Bronchial epithelial cell (primary cell): ENCODE data around the gene WDR59. TPM values are rescaled to one million over a fixed set of nuclear protein-coding genes. Genes with fewer than 3 reads are reported as not detected.

ENCODE experiments used
- DNase-seq: peaks from one replicate; pipeline ENCODE4 v3.0.0-alpha.2; 2010; ENCODE audit warnings: low read depth
- FAIRE-seq: peaks from 2 replicates; lab custom pipeline; 2011; peaks lifted over from hg19 to GRCh38; lab: Jason Lieb, UNC
- H3K27me3 ChIP-seq: 2 replicates; pipeline ENCODE4 v1.5.1; 2011; ENCODE audit warnings: low read length; ENCODE audit not compliant: control insufficient read depth, insufficient read depth
- H3K36me3 ChIP-seq: 2 replicates; pipeline ENCODE4 v1.5.1; 2011; ENCODE audit warnings: low read length; ENCODE audit not compliant: control insufficient read depth, insufficient read depth
- H3K4me3 ChIP-seq: 2 replicates; pipeline ENCODE4 v1.5.1; 2011; ENCODE audit warnings: mild to moderate bottlenecking, low read depth, low read length, control low read depth
- CTCF ChIP-seq: IDR thresholded peaks from 2 replicates; pipeline ENCODE4 v1.5.1; 2011; ENCODE audit warnings: mild to moderate bottlenecking, moderate library complexity, low read length, control low read depth, inconsistent platforms; ENCODE audit not compliant: insufficient read depth, severe bottlenecking
- total RNA-seq: library from RNA; depleted of rRNA; stranded (reverse); fragments of >200 nt; gene quantifications from 2 replicates; pipeline ENCODE4 v1.2.1, GENCODE V29; 2014

WDR59 gene
- total RNA-seq, 1 donor from 2014 or later = 7.6 TPM

GRCh38 chr16:74841469-74841868, 143.5 kb downstream of the WDR59 start:
- no peaks in the 10 kb centered on the region for H3K36me3 ChIP-seq
- TF ChIP-seq CTCF = no peak
- no peaks in the 10 kb centered on the region for H3K27me3 ChIP-seq
- FAIRE-seq = no peak
- H3K4me3 ChIP-seq = no peak overlapping the region
- no peak for DNase-seq

DNA sequence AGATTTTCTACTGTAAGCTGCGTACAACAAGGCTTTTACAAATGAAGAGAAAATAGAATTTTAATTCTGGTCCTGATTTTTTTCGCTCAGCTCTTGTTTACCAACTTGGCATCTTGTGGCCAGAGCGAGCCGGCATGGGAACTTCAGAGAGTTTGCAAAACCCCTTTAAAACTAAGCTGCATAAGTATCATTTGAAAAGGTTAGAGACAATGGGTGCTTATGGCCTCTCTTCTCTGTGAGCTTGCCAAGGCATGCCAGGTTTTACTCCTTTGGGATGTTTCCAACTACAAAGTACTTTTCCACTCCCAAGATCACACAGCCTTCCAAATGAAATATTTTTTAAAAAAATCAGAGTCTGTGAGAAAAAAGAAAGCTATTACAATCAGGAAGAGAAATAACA, 147.9 kb downstream of the WDR59 start:
- FAIRE-seq (no peak), DNase-seq (peak; percentile 34)
- Histone ChIP-seq H3K36me3 (no peaks in the 10 kb centered on the region), H3K4me3 (no peak overlapping the region), H3K27me3 (no peaks in the 10 kb centered on the region)
- no peak for TF ChIP-seq CTCF

DNA sequence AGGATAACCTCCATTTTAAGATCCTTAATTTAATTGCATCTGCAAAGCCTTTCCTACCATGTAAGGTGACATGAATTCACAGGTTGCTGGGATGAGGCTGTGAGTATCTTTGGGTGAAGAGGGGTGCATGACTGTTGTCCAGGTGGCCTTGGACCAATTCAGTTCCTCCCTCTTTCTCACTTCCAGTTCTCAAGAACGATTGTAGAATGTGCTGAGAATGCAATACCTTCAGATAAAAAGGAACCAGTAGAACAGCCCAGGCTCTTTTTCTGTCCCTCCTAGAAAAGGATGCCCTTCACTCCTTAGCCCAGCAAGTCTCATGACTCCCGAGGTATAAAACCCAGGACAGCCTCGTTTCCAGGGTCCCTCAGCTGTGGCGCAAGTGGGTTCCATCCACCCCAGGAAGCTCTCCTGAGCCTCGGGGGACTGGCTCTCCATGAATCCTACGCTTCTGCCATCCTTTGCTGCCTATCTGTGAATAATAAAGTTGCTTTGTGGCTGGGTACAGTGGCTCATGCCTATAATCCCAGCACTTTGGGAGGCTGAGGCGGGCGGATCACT, 148.7 kb downstream of the WDR59 start:
- no peaks in the 10 kb centered on the region for H3K36me3 ChIP-seq
- H3K4me3 ChIP-seq = no peak overlapping the region
- no peak for TF ChIP-seq CTCF
- FAIRE-seq (no peak), DNase-seq (no peak)
- H3K27me3 ChIP-seq = no peaks in the 10 kb centered on the region

DNA sequence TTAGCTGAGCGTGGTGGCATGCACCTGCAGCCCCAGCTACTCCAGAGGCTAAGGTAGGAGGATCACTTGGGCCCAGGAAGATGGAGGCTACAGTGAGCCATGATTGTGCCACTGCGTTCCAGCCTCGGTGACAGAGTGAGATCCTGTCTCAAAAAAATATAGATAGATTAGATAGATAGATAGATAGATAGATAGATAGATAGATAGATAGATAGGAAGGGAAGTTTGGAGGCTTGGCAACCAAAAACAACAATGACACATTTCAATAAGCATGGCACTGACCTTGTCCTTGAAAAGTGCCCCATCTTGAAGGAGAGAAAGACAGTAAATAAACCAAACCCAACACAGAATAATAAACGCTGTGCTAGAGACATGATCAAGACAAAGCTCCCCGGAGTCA, 152.7 kb downstream of the WDR59 start:
- DNase-seq (no peak), FAIRE-seq (no peak)
- TF ChIP-seq CTCF = no peak
- Histone ChIP-seq H3K27me3 (no peaks in the 10 kb centered on the region), H3K36me3 (no peaks in the 10 kb centered on the region), H3K4me3 (no peak overlapping the region)

DNA sequence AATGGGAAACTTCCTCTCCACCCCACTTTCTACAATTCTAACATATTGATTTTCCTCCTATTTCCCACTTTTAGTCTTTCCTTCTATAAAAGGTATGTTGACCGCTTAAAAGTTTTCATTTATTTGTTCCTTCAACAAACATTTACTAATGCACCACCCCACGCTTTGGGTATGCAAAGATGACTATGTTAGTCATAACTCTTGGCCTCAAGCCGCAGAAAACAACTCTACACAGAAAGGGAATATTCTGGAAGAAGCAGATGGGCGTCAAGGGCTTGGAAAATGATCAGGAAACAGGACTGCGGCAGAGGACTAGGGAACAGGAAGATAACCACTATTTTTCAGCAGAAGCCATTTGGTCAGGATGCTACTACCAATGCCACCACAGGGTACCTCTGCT, 153.5 kb downstream of the WDR59 start:
- no peak for TF ChIP-seq CTCF
- FAIRE-seq (no peak), DNase-seq (no peak)
- no peaks in the 10 kb centered on the region for H3K36me3 ChIP-seq
- no peaks in the 10 kb centered on the region for H3K27me3 ChIP-seq
- H3K4me3 ChIP-seq = no peak overlapping the region

GRCh38 chr16:74830648-74831047, 154.3 kb downstream of the WDR59 start:
- FAIRE-seq = no peak
- H3K27me3 ChIP-seq = no peaks in the 10 kb centered on the region
- H3K36me3 ChIP-seq = no peaks in the 10 kb centered on the region
- no peak for TF ChIP-seq CTCF
- DNase-seq = peak; percentile 52
- no peak overlapping the region for H3K4me3 ChIP-seq
